ENCODE data around the gene CDC37L1. TPM values are rescaled to one million over a fixed set of nuclear protein-coding genes. Genes with fewer than 3 reads are reported as not detected.
"Not testable (repeated sequence)": the region's sequence is repeated elsewhere in the genome, so short reads cannot be mapped to it uniquely, and the experiment has no call there.

Gene CDC37L1
- total RNA-seq, 1 donor from 2014 or later: 43.0 TPM

DNA sequence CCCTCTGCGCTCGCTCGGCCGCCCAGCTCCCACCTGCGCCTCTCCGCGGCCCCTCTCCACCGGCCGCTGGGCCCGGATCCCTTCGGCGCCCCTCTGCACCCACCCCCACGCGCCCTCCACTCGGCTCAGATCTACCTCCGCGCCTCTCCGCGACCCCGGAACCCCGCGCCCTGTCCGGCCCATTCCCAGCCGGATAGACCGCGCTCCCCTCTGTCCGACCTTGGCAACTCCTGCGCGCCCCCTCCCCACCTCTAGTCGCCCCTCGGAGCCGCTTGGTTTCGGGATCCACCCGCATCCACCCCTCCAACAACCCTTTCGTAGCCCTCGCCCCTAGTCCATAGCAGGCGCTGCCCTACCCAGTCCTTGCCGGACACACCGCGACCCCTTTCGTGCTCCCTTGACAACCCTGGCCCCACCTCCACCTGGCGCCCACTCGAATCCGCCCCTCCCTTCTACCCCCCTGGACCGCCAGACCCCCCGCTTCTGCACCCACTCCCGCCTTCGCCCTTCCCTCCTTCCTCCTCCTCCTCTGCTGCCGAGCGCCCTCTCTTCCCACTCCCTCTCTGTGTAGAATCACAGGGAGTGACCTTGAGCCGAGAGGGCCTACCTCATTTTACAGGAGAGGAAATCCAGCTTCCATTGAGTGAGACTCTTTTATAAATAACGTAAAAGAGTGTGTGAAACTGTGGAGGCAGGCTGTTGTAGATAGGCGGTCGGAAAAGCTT, 62.2 kb downstream of the CDC37L1 start:
- peak; percentile 79 for DNase-seq (ENCODE audit: low spot score)
- intact Hi-C loops (cut with DNase I): loop anchor here (1.0 to 5.0 kb wide), 2 partner anchors 64 to 79 kb away; partner anchors contain the start of genes CDC37L1 and PLPP6

DNA sequence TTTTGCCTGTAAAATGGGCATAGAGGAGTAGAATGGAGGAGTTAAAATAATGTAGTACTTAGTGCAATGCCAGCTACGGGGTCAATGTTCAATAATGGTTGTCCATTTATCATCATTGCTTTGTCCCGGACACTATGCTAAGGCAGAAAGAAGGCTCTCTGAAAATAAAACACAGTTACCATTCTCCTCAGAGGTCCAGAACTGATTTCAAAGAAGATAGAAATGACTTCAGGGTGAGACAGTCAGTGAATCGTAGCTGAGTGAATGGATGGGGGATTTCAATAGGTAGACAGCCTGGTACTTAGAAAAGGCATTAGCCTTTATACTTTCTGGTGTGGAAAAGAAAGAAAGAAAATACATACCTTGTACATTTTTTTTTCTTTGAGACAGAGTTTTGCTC, 62.9 kb downstream of the CDC37L1 start:
- intact Hi-C loops (cut with DNase I): loop anchor here (5.0 kb wide), 1 partner anchor 65 kb away; the partner anchor contains the start of gene CDC37L1

DNA sequence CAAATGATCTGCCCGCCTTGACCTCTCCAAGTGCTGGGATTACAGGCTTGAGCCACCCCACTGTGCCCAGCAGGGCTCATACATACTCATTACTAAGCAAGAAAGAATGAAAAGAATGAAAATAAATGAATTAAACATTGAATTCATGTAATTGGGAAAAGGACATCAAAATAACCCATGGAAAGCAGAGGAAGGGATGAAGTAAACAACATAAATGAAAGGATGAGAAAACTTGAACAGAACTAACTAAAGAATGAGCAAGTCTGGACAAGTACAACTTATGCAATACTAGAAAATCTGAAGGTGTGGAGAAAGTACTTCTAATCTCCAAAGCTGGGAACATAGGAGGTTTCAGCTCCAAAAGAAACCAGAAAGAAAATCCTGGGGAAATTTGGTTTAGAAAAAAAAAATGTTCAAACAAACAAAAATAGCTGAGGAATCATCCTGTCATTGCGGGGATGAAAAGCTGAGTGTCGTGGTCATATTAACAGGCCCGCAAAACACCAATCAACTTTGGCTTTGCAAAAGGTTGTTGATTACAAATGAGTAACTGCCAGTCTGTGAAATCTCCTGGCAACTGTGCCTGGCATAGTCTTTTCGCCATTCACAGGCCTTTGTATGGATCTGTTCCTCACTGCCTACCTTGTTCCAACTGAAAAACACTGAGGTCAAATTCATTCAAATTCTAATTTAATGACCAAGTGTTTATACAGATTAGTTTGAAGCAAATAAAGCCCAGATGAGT, 63.9 kb downstream of the CDC37L1 start:
- DNase-seq (ENCODE audit: low spot score): no peak
- intact Hi-C loops (cut with DNase I): loop anchor here (5.0 kb wide), 1 partner anchor 66 kb away; the partner anchor contains the start of gene CDC37L1

More for the DNA sequence above, 62.9 kb downstream of the CDC37L1 start:
- DNase-seq (ENCODE audit: low spot score): no peak

DNA sequence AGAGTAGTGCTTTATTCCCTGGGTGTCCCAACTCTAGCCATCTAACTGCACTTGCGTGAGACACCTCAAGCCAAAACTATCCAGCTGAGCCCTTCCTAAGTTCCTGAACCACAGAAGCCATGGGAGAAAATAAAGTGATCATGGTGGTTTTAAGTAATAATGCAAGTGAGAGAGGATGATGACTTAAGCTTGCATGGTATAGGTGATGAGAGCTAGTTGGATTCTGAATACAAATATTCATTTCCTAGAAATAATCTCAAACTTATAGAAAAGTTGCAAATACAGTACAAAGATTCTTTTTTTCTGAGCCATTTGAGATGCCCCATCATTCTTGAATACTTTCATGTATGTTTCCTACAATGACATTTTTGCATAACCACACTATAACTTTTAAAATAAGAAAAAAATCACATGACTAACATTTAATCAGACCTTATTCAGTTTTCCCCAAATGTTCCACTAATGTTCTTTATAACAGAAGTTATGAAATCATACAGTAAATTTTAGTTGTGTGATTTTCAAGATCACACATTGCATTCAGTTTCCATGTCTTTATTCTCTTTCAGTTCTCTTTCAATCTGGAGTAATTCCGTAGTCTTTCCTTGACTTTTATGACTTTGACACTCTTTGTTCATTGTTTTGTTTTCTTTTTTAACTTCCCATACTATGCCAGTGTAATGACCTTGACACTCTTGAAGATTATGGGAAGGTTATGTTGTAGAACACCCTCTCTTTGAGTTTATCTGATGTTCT, 67.1 kb downstream of the CDC37L1 start:
- no peak for DNase-seq (ENCODE audit: low spot score)
- intact Hi-C loops (cut with DNase I): no loop called here

DNA sequence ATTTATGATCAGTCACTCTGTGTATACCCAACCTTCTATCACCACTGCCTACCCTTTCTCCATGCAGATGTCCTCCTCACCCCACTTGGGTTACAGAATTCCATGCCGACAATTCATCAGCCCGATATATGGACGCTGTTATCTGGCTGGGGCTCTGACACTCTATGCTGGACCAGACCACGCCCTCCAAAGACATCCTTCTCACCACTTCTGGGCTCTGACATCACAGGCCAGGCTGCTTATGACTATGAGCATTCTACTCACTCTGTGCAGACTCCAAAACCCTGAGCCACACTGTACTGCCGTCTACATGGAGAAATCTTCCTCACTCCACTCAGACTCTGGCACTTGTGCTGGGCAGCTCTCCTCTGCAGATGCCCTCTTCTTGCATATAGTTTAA, 69.2 kb downstream of the CDC37L1 start:
- DNase-seq (ENCODE audit: low spot score): no peak
- intact Hi-C loops (cut with DNase I): no loop called here

DNA sequence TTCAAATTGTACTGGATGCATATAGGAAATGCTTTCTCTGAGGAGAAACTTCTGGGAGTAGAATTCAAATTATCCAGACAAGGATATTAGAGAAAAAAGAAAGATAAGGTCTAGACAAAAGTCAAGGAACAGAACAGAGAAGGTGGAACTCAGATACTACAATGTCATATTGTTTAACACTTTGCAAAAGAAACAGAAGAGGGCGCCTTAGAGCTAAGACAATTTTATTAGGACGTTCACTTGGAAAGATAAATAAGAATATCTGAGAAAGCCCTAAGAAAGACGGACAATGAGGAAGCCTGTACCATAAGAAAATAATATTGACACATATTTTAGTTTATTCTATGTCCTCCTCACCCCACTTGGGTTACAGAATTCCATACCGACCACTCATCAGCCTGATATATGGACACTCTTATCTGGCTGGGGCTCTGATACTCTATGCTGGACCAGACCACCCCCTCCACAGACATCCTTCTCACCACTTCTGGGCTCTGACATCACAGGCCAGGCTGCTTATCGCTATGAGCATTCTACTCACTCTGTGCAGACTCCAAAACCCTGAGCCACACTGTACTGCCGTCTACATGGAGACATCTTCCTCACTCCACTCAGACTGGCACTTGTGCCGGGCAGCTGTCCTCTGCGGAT, 70.8 kb downstream of the CDC37L1 start:
- intact Hi-C loops (cut with DNase I): loop anchor here (10.0 kb wide), 2 partner anchors 365 to 675 kb away; no protein-coding TSS in a partner anchor
- DNase-seq (ENCODE audit: low spot score): no peak

DNA sequence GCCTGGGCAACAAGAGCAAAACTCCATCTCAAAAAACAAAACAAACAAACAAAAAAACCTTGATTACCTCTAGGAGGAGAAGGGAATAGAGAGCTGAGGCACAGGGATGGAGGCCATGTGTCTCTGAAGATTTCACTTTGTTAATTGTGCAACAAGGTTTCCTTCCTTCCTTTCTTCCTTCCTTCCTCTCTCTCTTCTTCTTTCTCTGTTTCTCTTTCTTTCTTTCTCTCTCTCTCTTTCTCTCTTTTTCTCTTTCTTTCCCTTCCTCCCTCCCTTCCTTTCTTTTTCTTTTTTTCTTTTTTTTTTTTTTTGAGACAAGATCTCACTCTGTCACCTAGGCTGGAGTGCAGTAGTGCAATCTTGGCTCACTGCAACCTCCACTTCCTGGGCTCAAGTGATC, 75.2 kb downstream of the CDC37L1 start:
- intact Hi-C loops (cut with DNase I): loop anchor here (10.0 kb wide), 2 partner anchors 370 to 670 kb away; no protein-coding TSS in a partner anchor
- DNase-seq (ENCODE audit: low spot score): not testable (repeated sequence)

DNA sequence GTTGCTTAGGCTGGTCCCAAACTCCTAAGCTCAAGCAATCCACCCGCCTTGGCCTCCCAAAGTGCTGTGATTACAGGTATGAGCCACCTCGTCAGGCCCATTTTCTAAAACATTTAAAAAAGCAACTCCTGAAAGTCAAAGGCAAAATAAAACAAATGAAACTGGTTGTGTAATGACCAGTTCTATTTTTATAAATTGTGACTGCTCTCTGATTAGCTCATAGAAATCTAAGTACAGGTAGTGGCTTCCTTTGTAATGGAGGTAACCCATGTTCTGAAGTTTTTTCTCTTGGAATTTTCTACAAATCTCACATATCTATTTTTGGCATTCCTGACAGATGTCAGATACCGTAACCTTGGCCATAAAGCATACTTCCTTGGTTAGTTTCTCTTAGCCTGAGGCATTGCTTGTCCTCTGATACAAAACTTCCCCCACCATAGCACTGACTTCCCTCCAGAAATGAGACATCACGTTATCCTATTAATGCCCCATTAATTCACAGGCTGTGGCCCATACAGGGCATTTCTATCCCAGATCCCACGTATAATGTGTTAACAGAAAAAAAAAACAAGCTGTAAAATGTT, 75.7 kb downstream of the CDC37L1 start:
- no peak for DNase-seq (ENCODE audit: low spot score)
- intact Hi-C loops (cut with DNase I): loop anchor here (10.0 kb wide), 2 partner anchors 370 to 670 kb away; no protein-coding TSS in a partner anchor

DNA sequence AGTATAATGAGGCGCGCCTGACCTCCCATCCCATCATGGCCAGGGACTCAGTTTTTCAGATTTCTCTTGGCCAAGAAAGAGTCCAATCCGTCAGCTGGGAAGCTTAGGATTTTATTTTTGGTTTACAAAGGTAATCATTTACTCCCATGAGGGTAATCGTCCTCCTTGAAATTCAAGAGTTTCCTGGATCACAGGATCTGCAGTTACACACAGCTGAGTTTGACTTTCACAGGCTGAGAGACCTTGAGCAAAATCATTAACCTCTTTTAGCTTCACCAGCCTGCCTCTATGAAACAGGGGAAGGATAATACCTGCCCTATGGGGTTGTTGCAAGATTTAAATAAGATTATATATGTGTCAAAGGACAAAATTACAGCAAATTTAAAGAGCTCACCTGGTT, 77.1 kb downstream of the CDC37L1 start:
- intact Hi-C loops (cut with DNase I): loop anchor here (10.0 kb wide), 2 partner anchors 372 to 668 kb away; no protein-coding TSS in a partner anchor
- DNase-seq (ENCODE audit: low spot score): no peak

Other genes with a start within 250 kb of the CDC37L1 start
- gene SLC1A1, start 189.1 kb upstream of the CDC37L1 start, total RNA-seq: 0.59 TPM
- gene PLPP6, start 17.3 kb upstream of the CDC37L1 start, total RNA-seq: 2.7 TPM
- 2.4 TPM for gene SPATA6L, start 13.1 kb upstream of the CDC37L1 start, total RNA-seq
- gene AK3, start 61.6 kb downstream of the CDC37L1 start, total RNA-seq: 108 TPM
- gene RCL1, start 113.4 kb downstream of the CDC37L1 start, total RNA-seq: 8.5 TPM

All from cardiac septum (tissue), 1 donor.